Thymus (tissue), 2 donors: ENCODE data around the gene DCD. TPM values are rescaled to one million over a fixed set of nuclear protein-coding genes. Genes with fewer than 3 reads are reported as not detected.

Experiments
- polyA plus RNA-seq: library from polyadenylated mRNA; stranded (reverse); fragments of 200-250 nt; gene quantifications from one replicate; pipeline ENCODE4 v1.2.3, GENCODE V29; 2013
- total RNA-seq: library from RNA; stranded (reverse); fragments of 120-200 nt; gene quantifications from one replicate; pipeline ENCODE4 v1.2.4, GENCODE V29; 2013
- donor health status: healthy.

Gene DCD
- total and polyA plus RNA-seq, 2 donors, result 0.85 to 2.7 TPM

Other genes with a start within 250 kb of the DCD start
- 16.7 TPM for gene ITGA5, start 229.1 kb downstream of the DCD start, total RNA-seq
- 25.0 TPM for gene ITGA5, start 229.1 kb downstream of the DCD start, polyA plus RNA-seq
- 4.9 TPM for gene GTSF1, start 174.8 kb downstream of the DCD start, total RNA-seq
- 4.2 TPM for gene GTSF1, start 174.8 kb downstream of the DCD start, polyA plus RNA-seq
- 108 TPM for gene NCKAP1L, start 150.6 kb downstream of the DCD start, total RNA-seq
- gene NCKAP1L, start 150.6 kb downstream of the DCD start, polyA plus RNA-seq, result 34.5 TPM
- 1.4 TPM for gene PDE1B, start 98.8 kb downstream of the DCD start, total RNA-seq
- gene PDE1B, start 98.8 kb downstream of the DCD start, polyA plus RNA-seq, result 6.6 TPM
- 0.09 TPM for gene PPP1R1A, start 59.7 kb downstream of the DCD start, total RNA-seq
- gene PPP1R1A, start 59.7 kb downstream of the DCD start, polyA plus RNA-seq, result 0.91 TPM
- 2.2 TPM for gene LACRT, start 13.5 kb downstream of the DCD start, total RNA-seq
- gene LACRT, start 13.5 kb downstream of the DCD start, polyA plus RNA-seq, result 11.5 TPM
- gene MUCL1, start 206.2 kb upstream of the DCD start, total RNA-seq, result 1.2 TPM
- gene MUCL1, start 206.2 kb upstream of the DCD start, polyA plus RNA-seq, result 19.2 TPM